ENCODE data around the gene SMIM23.

The SMIM23 gene

GRCh38 chr5:171785517-171785916 lies at the start of gene SMIM23:
Gene SMIM23, plus strand, starts transcription at chr5:171785817. Its CDS starts 55 bp downstream, at chr5:171785872.
- peak; percentile 9 for DNase-seq

- DNase-seq = no peak
Measured at GRCh38 chr5:171736976-171737891, 48.4 kb upstream of the SMIM23 start.

GRCh38 chr5:171738501-171738900 lies 47.1 kb upstream of the SMIM23 start:
- DNase-seq = no peak

- no peak for DNase-seq
Measured at GRCh38 chr5:171739271-171739670, 46.3 kb upstream of the SMIM23 start.

GRCh38 chr5:171743436-171744076 lies 42.1 kb upstream of the SMIM23 start:
- DNase-seq = no peak

GRCh38 chr5:171744264-171744663 lies 41.4 kb upstream of the SMIM23 start:
- no peak for DNase-seq

GRCh38 chr5:171744882-171745281 lies 40.7 kb upstream of the SMIM23 start:
- DNase-seq = no peak

- DNase-seq = no peak
Measured at GRCh38 chr5:171745602-171746001, 40.0 kb upstream of the SMIM23 start.

- no peak for DNase-seq
Measured at GRCh38 chr5:171747061-171747859, 38.4 kb upstream of the SMIM23 start.

- no peak for DNase-seq
Measured at GRCh38 chr5:171748720-171749119, 36.9 kb upstream of the SMIM23 start.

- DNase-seq = no peak
Measured at GRCh38 chr5:171749365-171749764, 36.3 kb upstream of the SMIM23 start.

GRCh38 chr5:171750311-171750788 lies 35.3 kb upstream of the SMIM23 start:
- DNase-seq = no peak

GRCh38 chr5:171755354-171755821 lies 30.2 kb upstream of the SMIM23 start:
- DNase-seq = no peak

- DNase-seq = no peak
Measured at GRCh38 chr5:171757853-171758535, 27.6 kb upstream of the SMIM23 start.

GRCh38 chr5:171759777-171760176 lies 25.8 kb upstream of the SMIM23 start:
- DNase-seq = no peak

- no peak for DNase-seq
Measured at GRCh38 chr5:171762021-171762608, 23.5 kb upstream of the SMIM23 start.

- no peak for DNase-seq
Measured at GRCh38 chr5:171762903-171763302, 22.7 kb upstream of the SMIM23 start.

- DNase-seq = no peak
Measured at GRCh38 chr5:171764265-171764664, 21.4 kb upstream of the SMIM23 start.

- no peak for DNase-seq
Measured at GRCh38 chr5:171766875-171767274, 18.7 kb upstream of the SMIM23 start.

GRCh38 chr5:171770153-171770552 lies 15.5 kb upstream of the SMIM23 start:
- no peak for DNase-seq

GRCh38 chr5:171771856-171772255 lies 13.8 kb upstream of the SMIM23 start:
- DNase-seq = no peak

- no peak for DNase-seq
Measured at GRCh38 chr5:171773106-171773505, 12.5 kb upstream of the SMIM23 start.
